Neural cell (in vitro differentiated cells): ENCODE results near the gene ZNF358.

Experiments
- EZH2 ChIP-seq: fragments of 200-600, 300-800 bp; shearing (Covaris generic), sonication (generic); IDR thresholded peaks from 2 replicates; pipeline ENCODE4 v1.6.1; 2014; ENCODE audit warnings: antibody characterized with exemption, low read length, borderline replicate concordance, mild to moderate bottlenecking; ENCODE audit not compliant: insufficient read depth, poor library complexity, severe bottlenecking
- TF ChIP-seq, protein P1 (sequence below): fragments of 450-650 bp; IDR thresholded peaks from 2 replicates; pipeline ENCODE4 v1.5.1; 2014; ENCODE audit warnings: antibody characterized with exemption, mild to moderate bottlenecking, moderate library complexity; ENCODE audit not compliant: poor library complexity, severe bottlenecking

- TF ChIP-seq, protein P1, sequence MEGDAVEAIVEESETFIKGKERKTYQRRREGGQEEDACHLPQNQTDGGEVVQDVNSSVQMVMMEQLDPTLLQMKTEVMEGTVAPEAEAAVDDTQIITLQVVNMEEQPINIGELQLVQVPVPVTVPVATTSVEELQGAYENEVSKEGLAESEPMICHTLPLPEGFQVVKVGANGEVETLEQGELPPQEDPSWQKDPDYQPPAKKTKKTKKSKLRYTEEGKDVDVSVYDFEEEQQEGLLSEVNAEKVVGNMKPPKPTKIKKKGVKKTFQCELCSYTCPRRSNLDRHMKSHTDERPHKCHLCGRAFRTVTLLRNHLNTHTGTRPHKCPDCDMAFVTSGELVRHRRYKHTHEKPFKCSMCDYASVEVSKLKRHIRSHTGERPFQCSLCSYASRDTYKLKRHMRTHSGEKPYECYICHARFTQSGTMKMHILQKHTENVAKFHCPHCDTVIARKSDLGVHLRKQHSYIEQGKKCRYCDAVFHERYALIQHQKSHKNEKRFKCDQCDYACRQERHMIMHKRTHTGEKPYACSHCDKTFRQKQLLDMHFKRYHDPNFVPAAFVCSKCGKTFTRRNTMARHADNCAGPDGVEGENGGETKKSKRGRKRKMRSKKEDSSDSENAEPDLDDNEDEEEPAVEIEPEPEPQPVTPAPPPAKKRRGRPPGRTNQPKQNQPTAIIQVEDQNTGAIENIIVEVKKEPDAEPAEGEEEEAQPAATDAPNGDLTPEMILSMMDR = no peak
- no peak for TF ChIP-seq EZH2
These were observed 10.6 kb upstream of the ZNF358 start for GRCh38 chr19:7505288-7505681.
